H1 (cell line): ENCODE data around the gene TNPO3. TPM values are rescaled to one million over a fixed set of nuclear protein-coding genes. Genes with fewer than 3 reads are reported as not detected.

Experiments used
- CTCF ChIA-PET: fragments of 300-600 bp; sonication (Branson Sonifier 250); formaldehyde crosslinking; loops from one replicate; lab custom pipeline; 2021; ENCODE audit not compliant: partially characterized antibody; lab: Charles Lee
- POLR2A ChIA-PET: fragments of 300-600 bp; sonication (Branson Sonifier 250); formaldehyde crosslinking; loops from one replicate; lab custom pipeline; 2021; ENCODE audit warnings: inconsistent platforms; ENCODE audit not compliant: partially characterized antibody; lab: Charles Lee
- DNase-seq, 2 experiments: peaks; one replicate each; pipeline versions ENCODE4 v3.0.0 to v3.0.0-alpha.2; 2010 to 2022; ENCODE audit warnings: low spot score in 2 of 2, low read depth in 1 of 2, mixed read lengths in 1 of 2
- FAIRE-seq: peaks from 2 replicates; lab custom pipeline; 2011; peaks lifted over from hg19 to GRCh38; lab: Jason Lieb, UNC
- H2AFZ ChIP-seq: 2 replicates; pipeline ENCODE4 v1.8.1; 2012; ENCODE audit warnings: low read length, inconsistent platforms
- H2AK5ac ChIP-seq: 2 replicates; pipeline ENCODE4 v1.6.1; 2013; ENCODE audit warnings: low read depth, low read length
- H2BK120ac ChIP-seq: replicated peaks from 2 replicates; pipeline ENCODE3; 2013; ENCODE audit warnings: low read depth, low read length, inconsistent platforms
- H2BK12ac ChIP-seq: 2 replicates; pipeline ENCODE4 v1.6.1; 2013; ENCODE audit warnings: low read depth, low read length
- H2BK15ac ChIP-seq: 2 replicates; pipeline ENCODE4 v1.6.1; 2013; ENCODE audit warnings: low read length
- H2BK20ac ChIP-seq: 2 replicates; pipeline ENCODE4 v1.6.1; 2013; ENCODE audit warnings: low read length
- H2BK5ac ChIP-seq: 2 replicates; pipeline ENCODE4 v1.6.1; 2013; ENCODE audit warnings: low read depth, low read length
- H3K14ac ChIP-seq: 2 replicates; pipeline ENCODE4 v1.6.1; 2013; ENCODE audit warnings: inconsistent platforms; ENCODE audit not compliant: insufficient read length
- H3K18ac ChIP-seq: 2 replicates; pipeline ENCODE4 v1.6.1; 2013; ENCODE audit warnings: low read length; ENCODE audit errors: extremely low read depth
- H3K23ac ChIP-seq: 2 replicates; pipeline ENCODE4 v1.6.1; 2013; ENCODE audit warnings: inconsistent platforms; ENCODE audit not compliant: insufficient read length
- H3K23me2 ChIP-seq: 2 replicates; pipeline ENCODE4 v1.6.1; 2013; ENCODE audit warnings: low read depth, low read length
- H3K27ac ChIP-seq: 2 replicates; pipeline ENCODE4 v1.6.1; 2011; ENCODE audit warnings: low read depth, low read length, inconsistent platforms
- H3K27me3 ChIP-seq, 4 experiments: replicated peaks in 1 of 4; 1 replicate in 1 of 4; 2 replicates in 3 of 4; pipeline versions ENCODE4 v1.6.1 to v1.8.1; 2011 to 2013; ENCODE audit warnings: low read length in 3 of 4, mild to moderate bottlenecking in 3 of 4, inconsistent platforms in 2 of 4, mixed read lengths in 2 of 4, moderate library complexity in 1 of 4; ENCODE audit not compliant: control insufficient read depth in 3 of 4, insufficient read depth in 3 of 4; ENCODE audit errors: extremely low read depth in 1 of 4
- H3K36me3 ChIP-seq, 4 experiments: 2 replicates each; pipeline versions ENCODE4 v1.6.1 to v1.8.1; 2011 to 2013; ENCODE audit warnings: mild to moderate bottlenecking in 4 of 4, low read length in 3 of 4, moderate library complexity in 2 of 4, control low read depth in 1 of 4, inconsistent platforms in 1 of 4; ENCODE audit not compliant: insufficient read depth in 4 of 4, control insufficient read depth in 2 of 4
- H3K4ac ChIP-seq: replicated peaks from 2 replicates; pipeline ENCODE3; 2013; ENCODE audit warnings: low read length, low read depth, mixed read lengths, inconsistent platforms; ENCODE audit not compliant: insufficient read length
- H3K4me1 ChIP-seq, 4 experiments: replicated peaks in 1 of 4; 1 replicate in 1 of 4; 2 replicates in 3 of 4; pipeline versions ENCODE4 v1.6.1 to v1.8.1; 2011 to 2013; ENCODE audit warnings: low read length in 3 of 4, inconsistent platforms in 2 of 4, mixed read lengths in 1 of 4; ENCODE audit not compliant: insufficient read depth in 4 of 4, control insufficient read depth in 3 of 4
- H3K4me2 ChIP-seq, 2 experiments: 2 replicates each; pipeline versions ENCODE4 v1.6.1 to v1.8.1; 2011 to 2013; ENCODE audit warnings: low read depth in 2 of 2, low read length in 2 of 2, control low read depth in 1 of 2, inconsistent platforms in 1 of 2, mild to moderate bottlenecking in 1 of 2; ENCODE audit not compliant: insufficient read depth in 1 of 2
- H3K4me3 ChIP-seq, 4 experiments: fragments of 200-600, 300-600 bp in 1 of 4; sonication (generic), shearing (Covaris generic), sonication (Bioruptor Twin) in 1 of 4; 2 replicates each; pipeline versions ENCODE4 v1.5.1 to v1.8.1; 2011 to 2016; ENCODE audit warnings: low read length in 4 of 4, low read depth in 3 of 4, control low read depth in 2 of 4, inconsistent platforms in 2 of 4, mild to moderate bottlenecking in 2 of 4, mixed read lengths in 1 of 4, moderate library complexity in 1 of 4; ENCODE audit not compliant: insufficient read depth in 2 of 4; ENCODE audit errors: extremely low read depth in 1 of 4
- H3K56ac ChIP-seq: replicated peaks from 2 replicates; pipeline ENCODE3; 2013; ENCODE audit warnings: low read depth, mild to moderate bottlenecking, mixed read lengths, low read length, inconsistent platforms; ENCODE audit not compliant: insufficient read length
- H3K79me1 ChIP-seq: 2 replicates; pipeline ENCODE4 v1.6.1; 2013; ENCODE audit warnings: low read depth, low read length, control low read depth
- H3K79me2 ChIP-seq, 2 experiments: 2 replicates each; pipeline versions ENCODE4 v1.6.1 to v1.8.1; 2012 to 2013; ENCODE audit warnings: low read length in 2 of 2, mild to moderate bottlenecking in 2 of 2, inconsistent platforms in 1 of 2; ENCODE audit not compliant: insufficient read depth in 2 of 2, control insufficient read depth in 1 of 2
- H3K9ac ChIP-seq, 4 experiments: replicated peaks in 1 of 4; 1 replicate in 1 of 4; 2 replicates in 3 of 4; pipeline versions ENCODE4 v1.6.1 to v1.8.1; 2011 to 2013; ENCODE audit warnings: low read depth in 3 of 4, low read length in 3 of 4, control low read depth in 2 of 4, mild to moderate bottlenecking in 2 of 4, moderate library complexity in 2 of 4, inconsistent platforms in 1 of 4; ENCODE audit errors: extremely low read depth in 1 of 4
- H3K9me3 ChIP-seq, 2 experiments: 2 replicates each; pipeline versions ENCODE4 v1.6.1 to v1.8.1; 2012 to 2013; ENCODE audit warnings: mild to moderate bottlenecking in 2 of 2, moderate library complexity in 2 of 2, control low read depth in 1 of 2, inconsistent platforms in 1 of 2, low read depth in 1 of 2, low read length in 1 of 2, mixed read lengths in 1 of 2; ENCODE audit not compliant: insufficient read depth in 2 of 2
- H4K20me1 ChIP-seq, 2 experiments: replicated peaks in 1 of 2; 2 replicates each; pipeline versions ENCODE3 to v1.8.1; 2011 to 2013; ENCODE audit warnings: inconsistent platforms in 2 of 2, low read length in 2 of 2, mild to moderate bottlenecking in 1 of 2; ENCODE audit not compliant: insufficient read depth in 2 of 2, control insufficient read depth in 1 of 2
- H4K5ac ChIP-seq: 2 replicates; pipeline ENCODE4 v1.6.1; 2013; ENCODE audit warnings: low read length, low read depth, mixed read lengths, inconsistent platforms; ENCODE audit not compliant: insufficient read length
- H4K8ac ChIP-seq: 2 replicates; pipeline ENCODE4 v1.8.0; 2013; ENCODE audit warnings: mild to moderate bottlenecking, moderate library complexity, low read length, inconsistent platforms; ENCODE audit not compliant: insufficient read depth; ENCODE audit errors: extremely low read depth
- H4K91ac ChIP-seq: replicated peaks from 2 replicates; pipeline ENCODE3; 2013; ENCODE audit warnings: low read length, mixed read lengths, inconsistent platforms; ENCODE audit not compliant: insufficient read length
- ATF2 ChIP-seq: IDR thresholded peaks from 2 replicates; pipeline ENCODE4 v1.6.1; 2012; ENCODE audit warnings: low read length, inconsistent platforms
- BCL11A ChIP-seq, 2 experiments: IDR thresholded peaks; one replicate each; pipeline ENCODE4 v1.6.1; 2011; ENCODE audit warnings: low read depth in 2 of 2, low read length in 2 of 2, mild to moderate bottlenecking in 2 of 2
- CBX8 ChIP-seq: fragments of 300-800, 300-1000 bp; sonication (generic); IDR thresholded peaks from 2 replicates; pipeline ENCODE4 v1.7.1; 2016; ENCODE audit warnings: low read depth, low read length, borderline replicate concordance
- CHD2 ChIP-seq: IDR thresholded peaks from 2 replicates; pipeline ENCODE4 v1.6.1; 2012; ENCODE audit warnings: low read length, improper control_type of control experiment
- E2F6 ChIP-seq: IDR thresholded peaks from 2 replicates; pipeline ENCODE4 v1.6.1; 2012; ENCODE audit warnings: inconsistent platforms
- JUND ChIP-seq: IDR thresholded peaks from 2 replicates; pipeline ENCODE4 v1.6.1; 2011; ENCODE audit warnings: mild to moderate bottlenecking, improper control_type of control experiment, low read length
- PHF8 ChIP-seq: fragments of 200-600 bp; sonication (generic); conservative IDR thresholded peaks from 2 replicates; pipeline ENCODE4 v1.7.1; 2012; ENCODE audit warnings: low read depth, mild to moderate bottlenecking, inconsistent platforms, low read length, moderate library complexity
- POLR2A ChIP-seq, 2 experiments: IDR thresholded peaks; 1 replicate in 1 of 2; 2 replicates in 1 of 2; pipeline ENCODE4 v1.6.1; 2011; ENCODE audit warnings: low read depth in 2 of 2, low read length in 2 of 2, mild to moderate bottlenecking in 2 of 2; ENCODE audit errors: control extremely low read depth in 1 of 2
- POLR2AphosphoS5 ChIP-seq: IDR thresholded peaks from 2 replicates; pipeline ENCODE4 v1.6.1; 2011; ENCODE audit warnings: low read depth, low read length
- SIRT6 ChIP-seq: IDR thresholded peaks from one replicate; pipeline ENCODE4 v1.7.1; 2012; ENCODE audit warnings: low read length, inconsistent platforms
- SUZ12 ChIP-seq: fragments of 200-600 bp; sonication (generic); IDR thresholded peaks from 2 replicates; pipeline ENCODE4 v1.6.1; 2012; ENCODE audit warnings: mild to moderate bottlenecking, inconsistent platforms, low read length, moderate library complexity, mixed read lengths
- TBP ChIP-seq: IDR thresholded peaks from 2 replicates; pipeline ENCODE4 v1.6.1; 2011; ENCODE audit warnings: low read depth, low read length, improper control_type of control experiment
- WGBS, 2 experiments: shearing (Covaris generic) in 1 of 2; methylation state at CpG; one replicate each; pipeline versions ENCODE4 v1.1.6 to v1.1.7; 2013 to 2015; ENCODE audit warnings: low lambda C conversion rate in 2 of 2, mixed read lengths in 2 of 2, inconsistent platforms in 1 of 2, low coverage in 1 of 2, missing lambda C conversion rate in 1 of 2; ENCODE audit not compliant: insufficient replicate concordance in 2 of 2, insufficient coverage in 1 of 2, insufficient read length in 1 of 2; ENCODE audit errors: extremely low coverage in 1 of 2, missing lambda C conversion rate in 1 of 2; 5-methylcytosine and 5-hydroxymethylcytosine counted together
- polyA plus RNA-seq, 7 experiments: library from polyadenylated mRNA; depleted of rRNA in 3 of 7; stranded (reverse) in 5 of 7; unstranded in 2 of 7; fragments of >200 nt in 5 of 7; fragments of 200-250 nt in 2 of 7; gene quantifications; 1 replicate in 5 of 7; 2 replicates in 1 of 7; 4 replicates in 1 of 7; pipeline versions ENCODE4 v1.2.1 to v1.2.3, GENCODE V29; 2011 to 2013; ENCODE audit warnings: missing spikeins in 2 of 7, mixed read lengths in 2 of 7
- total RNA-seq: library from RNA; stranded (reverse); fragmentation: NEBNext Ultra II Directional; extraction: Animal tissue kit (Norgen Biotek cat#: 25700); gene quantifications from 2 replicates; pipeline ENCODE4 v1.2.1, GENCODE V29; 2021

Gene TNPO3
- total and polyA plus RNA-seq, 2 of the 8 experiments (the other 6 are each of a cell fraction or from before 2014, with no cell fraction given), result 67.6 to 99.2 TPM

GRCh38 chr7:129072479-129073011 lies 17.6 kb upstream of the TNPO3 start:
- Histone ChIP-seq H2BK12ac (no peak overlapping the region), H3K9ac (no peak overlapping the region), H4K5ac (no peak overlapping the region), H2BK20ac (no peak overlapping the region), H3K4ac (no peak overlapping the region), H3K23me2 (no peaks in the 10 kb centered on the region), H4K20me1 (no peaks in the 10 kb centered on the region), H3K23ac (no peak overlapping the region), H3K4me1 (no peaks in the 10 kb centered on the region), H2BK15ac (no peak overlapping the region; the same call in 1 of the 2 replicates), H2AFZ (no peak overlapping the region), H2AK5ac (no peak overlapping the region), H3K18ac (no peak overlapping the region), H3K4me2 (no peak overlapping the region), H3K36me3 (no peaks in the 10 kb centered on the region), H4K8ac (no peak overlapping the region), H3K56ac (no peak overlapping the region), H3K4me3 (no peak overlapping the region), H3K27ac (no peak overlapping the region), H3K79me1 (no peaks in the 10 kb centered on the region), H3K27me3 (no peaks in the 10 kb centered on the region), H3K9me3 (no peaks in the 10 kb centered on the region; a peak in 1 of 4 replicates), H3K79me2 (no peaks in the 10 kb centered on the region), H2BK5ac (no peak overlapping the region), H4K91ac (no peak overlapping the region), H3K14ac (no peak overlapping the region), H2BK120ac (no peak overlapping the region)
- POLR2A ChIA-PET, result interaction anchor here (2.4 to 9.7 kb wide), 2 partner anchors 18 kb away, joined by 9 to 94 read pairs; partner anchors contain the start of gene TNPO3
- no peak for DNase-seq
- CTCF ChIA-PET, result interaction anchor here (0.6 to 1.2 kb wide), 3 partner anchors 14 to 146 kb away, joined by 3 read pairs; no protein-coding TSS in a partner anchor
- no peak for FAIRE-seq
- WGBS, 2 experiments, result 93% methylated on average over 9 of the region's 9 CpGs; no CpG with 5 or more reads in 1 of the 2 experiments
- TF ChIP-seq CHD2, result no peak
- no peak for TF ChIP-seq BCL11A (IDR thresholded peaks at IDR 0.05; ENCODE audit: low read depth in 2 of 2, low read length in 2 of 2)
- no peak for TF ChIP-seq POLR2A (IDR thresholded peaks at IDR 0.05; ENCODE audit: control extremely low read depth in 1 of 2, low read depth in 2 of 2, low read length in 2 of 2)
- no peak for TF ChIP-seq SUZ12
- no peak for TF ChIP-seq E2F6
- no peak for TF ChIP-seq SIRT6
- no peak for TF ChIP-seq ATF2
- no peak for TF ChIP-seq CBX8
- no peak for TF ChIP-seq TBP
- no peak for TF ChIP-seq JUND
- no peak for TF ChIP-seq PHF8
- no peak for TF ChIP-seq POLR2AphosphoS5
